ENCODE data around the gene STX8.

Gene STX8

GRCh38 chr17:9434642-9435057, 141.0 kb downstream of the STX8 start:
- DNase-seq, result no peak

- no peak for DNase-seq
These were observed 142.6 kb downstream of the STX8 start for GRCh38 chr17:9432934-9433421.

GRCh38 chr17:9432134-9432885, 143.3 kb downstream of the STX8 start:
- no peak for DNase-seq

- no peak for DNase-seq
These were observed 144.0 kb downstream of the STX8 start for GRCh38 chr17:9431620-9432019.

GRCh38 chr17:9427465-9428315, 147.9 kb downstream of the STX8 start:
- no peak for DNase-seq

GRCh38 chr17:9424071-9424640, 151.5 kb downstream of the STX8 start:
- DNase-seq, result no peak

- DNase-seq, result no peak
These were observed 154.1 kb downstream of the STX8 start for GRCh38 chr17:9421525-9421924.

- DNase-seq, result no peak
These were observed 155.6 kb downstream of the STX8 start for GRCh38 chr17:9419932-9420453.

- DNase-seq, result no peak
These were observed 161.1 kb downstream of the STX8 start for GRCh38 chr17:9414471-9414870.

- DNase-seq, result no peak
These were observed 164.9 kb downstream of the STX8 start for GRCh38 chr17:9410737-9411136.

GRCh38 chr17:9410301-9410700, 165.3 kb downstream of the STX8 start:
- DNase-seq, result no peak

- no peak for DNase-seq
These were observed 165.7 kb downstream of the STX8 start for GRCh38 chr17:9409878-9410277.

GRCh38 chr17:9408868-9409829, 166.5 kb downstream of the STX8 start:
- DNase-seq, result no peak

GRCh38 chr17:9408381-9408780, 167.2 kb downstream of the STX8 start:
- DNase-seq, result no peak

- no peak for DNase-seq
These were observed 169.5 kb downstream of the STX8 start for GRCh38 chr17:9406046-9406606.

- DNase-seq, result no peak
These were observed 172.4 kb downstream of the STX8 start for GRCh38 chr17:9403257-9403656.

- DNase-seq, result no peak
These were observed 172.9 kb downstream of the STX8 start for GRCh38 chr17:9402590-9403199.

GRCh38 chr17:9401434-9401833, 174.2 kb downstream of the STX8 start:
- no peak for DNase-seq

- DNase-seq, result no peak
These were observed 186.5 kb downstream of the STX8 start for GRCh38 chr17:9389111-9389527.

GRCh38 chr17:9386401-9386800, 189.2 kb downstream of the STX8 start:
- no peak for DNase-seq

GRCh38 chr17:9383826-9384225, 191.8 kb downstream of the STX8 start:
- DNase-seq, result no peak
